T-helper 22 cell (primary cell): ENCODE measurements around the gene CAMK1D.

Source experiments
- DNase-seq: peaks from one replicate; pipeline ENCODE4 v3.0.0-alpha.2; 2020; ENCODE audit warnings: low read depth

The CAMK1D gene

GRCh38 chr10:12403119-12403518 lies 53.8 kb downstream of the CAMK1D start:
- DNase-seq: no peak

GRCh38 chr10:12405342-12406320 lies 56.3 kb downstream of the CAMK1D start:
- no peak for DNase-seq

GRCh38 chr10:12406764-12407400 lies 57.5 kb downstream of the CAMK1D start:
- DNase-seq: no peak

GRCh38 chr10:12408472-12408871 lies 59.1 kb downstream of the CAMK1D start:
- no peak for DNase-seq

GRCh38 chr10:12409161-12409560 lies 59.8 kb downstream of the CAMK1D start:
- DNase-seq: no peak

GRCh38 chr10:12409613-12410012 lies 60.3 kb downstream of the CAMK1D start:
- no peak for DNase-seq

GRCh38 chr10:12412666-12413368 lies 63.5 kb downstream of the CAMK1D start:
- no peak for DNase-seq

GRCh38 chr10:12413369-12413711 lies 64.0 kb downstream of the CAMK1D start:
- no peak for DNase-seq

- DNase-seq: no peak
Measured at GRCh38 chr10:12414278-12414989, 65.1 kb downstream of the CAMK1D start.

- no peak for DNase-seq
Measured at GRCh38 chr10:12416344-12417050, 67.2 kb downstream of the CAMK1D start.

GRCh38 chr10:12417331-12417730 lies 68.0 kb downstream of the CAMK1D start:
- DNase-seq: no peak

GRCh38 chr10:12418000-12418399 lies 68.7 kb downstream of the CAMK1D start:
- DNase-seq: no peak

- no peak for DNase-seq
Measured at GRCh38 chr10:12418725-12419261, 69.4 kb downstream of the CAMK1D start.

GRCh38 chr10:12419262-12419847 lies 70.0 kb downstream of the CAMK1D start:
- DNase-seq: peak; percentile 30

GRCh38 chr10:12420530-12421120 lies 71.3 kb downstream of the CAMK1D start:
- no peak for DNase-seq

- no peak for DNase-seq
Measured at GRCh38 chr10:12422189-12422588, 72.8 kb downstream of the CAMK1D start.

- no peak for DNase-seq
Measured at GRCh38 chr10:12423896-12424295, 74.5 kb downstream of the CAMK1D start.

GRCh38 chr10:12427276-12427675 lies 77.9 kb downstream of the CAMK1D start:
- no peak for DNase-seq

GRCh38 chr10:12428447-12429135 lies 79.2 kb downstream of the CAMK1D start:
- no peak for DNase-seq
